Measurements from ENCODE around the gene RAD51B.

Gene RAD51B

DNA sequence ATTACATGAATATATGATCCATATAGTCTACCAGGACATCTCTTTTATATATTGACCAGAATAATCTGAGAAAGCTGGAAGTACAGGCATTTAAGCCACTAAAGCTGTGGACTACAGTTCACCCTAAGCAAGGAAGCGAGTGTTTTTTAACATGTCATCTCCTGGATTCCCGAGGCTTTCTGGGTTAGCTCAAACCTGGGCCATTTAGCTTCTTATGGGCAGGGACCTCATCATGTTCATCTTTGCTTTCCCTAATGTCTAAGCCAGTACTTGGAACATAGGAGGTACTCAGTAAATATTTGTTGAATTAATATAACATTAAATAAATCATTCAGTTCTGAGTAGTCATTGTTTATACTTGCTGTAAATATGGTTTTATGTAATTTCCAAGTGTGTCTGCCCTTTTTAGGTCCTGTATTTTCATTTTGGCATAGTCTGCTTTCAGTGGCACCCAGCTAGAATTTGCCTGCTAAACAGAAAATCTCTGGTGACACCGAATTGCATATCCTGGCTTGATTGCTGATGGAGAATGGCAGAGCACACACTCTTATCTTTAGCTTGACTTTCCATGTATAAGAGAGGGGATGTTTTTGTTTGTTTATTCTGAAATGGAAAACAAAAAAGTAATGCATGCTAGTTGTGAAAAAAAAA, 628.8 kb downstream of the RAD51B start:
- FAIRE-seq (no peak), DNase-seq (ENCODE audit: extremely low spot score, insufficient read length, low read depth) (no peak)

DNA sequence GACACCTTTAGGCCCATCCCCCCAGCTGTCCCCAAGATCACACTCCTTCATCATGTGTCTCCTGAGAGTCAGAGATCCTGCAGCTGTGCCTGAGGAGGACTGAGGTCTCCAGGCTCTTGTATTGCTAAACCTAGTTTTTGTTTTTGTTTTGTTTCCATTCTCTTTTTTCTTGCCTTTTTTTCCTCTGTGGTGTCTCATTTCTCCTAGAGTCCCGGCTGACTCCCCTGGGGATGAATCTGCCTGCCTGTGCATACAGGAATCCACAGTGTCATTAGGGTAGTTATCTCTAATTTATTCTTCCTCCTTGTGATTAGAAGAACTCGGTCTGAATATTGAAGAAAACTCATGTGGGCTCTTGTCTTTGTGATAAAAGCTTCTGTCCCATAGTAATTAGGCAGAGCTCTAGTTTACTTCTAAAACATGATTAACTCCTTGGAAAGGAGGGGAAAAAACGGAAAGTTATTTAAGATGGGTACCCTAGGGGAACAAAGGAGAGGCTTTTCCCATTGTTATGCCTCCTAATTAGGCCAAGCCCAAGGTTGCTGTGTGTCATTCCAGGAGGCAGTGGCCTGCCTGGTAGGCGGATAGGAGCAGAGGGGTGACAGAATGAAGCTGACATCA, 630.1 kb downstream of the RAD51B start:
- DNase-seq (ENCODE audit: extremely low spot score, insufficient read length, low read depth): no peak
- FAIRE-seq: peak; percentile 78

DNA sequence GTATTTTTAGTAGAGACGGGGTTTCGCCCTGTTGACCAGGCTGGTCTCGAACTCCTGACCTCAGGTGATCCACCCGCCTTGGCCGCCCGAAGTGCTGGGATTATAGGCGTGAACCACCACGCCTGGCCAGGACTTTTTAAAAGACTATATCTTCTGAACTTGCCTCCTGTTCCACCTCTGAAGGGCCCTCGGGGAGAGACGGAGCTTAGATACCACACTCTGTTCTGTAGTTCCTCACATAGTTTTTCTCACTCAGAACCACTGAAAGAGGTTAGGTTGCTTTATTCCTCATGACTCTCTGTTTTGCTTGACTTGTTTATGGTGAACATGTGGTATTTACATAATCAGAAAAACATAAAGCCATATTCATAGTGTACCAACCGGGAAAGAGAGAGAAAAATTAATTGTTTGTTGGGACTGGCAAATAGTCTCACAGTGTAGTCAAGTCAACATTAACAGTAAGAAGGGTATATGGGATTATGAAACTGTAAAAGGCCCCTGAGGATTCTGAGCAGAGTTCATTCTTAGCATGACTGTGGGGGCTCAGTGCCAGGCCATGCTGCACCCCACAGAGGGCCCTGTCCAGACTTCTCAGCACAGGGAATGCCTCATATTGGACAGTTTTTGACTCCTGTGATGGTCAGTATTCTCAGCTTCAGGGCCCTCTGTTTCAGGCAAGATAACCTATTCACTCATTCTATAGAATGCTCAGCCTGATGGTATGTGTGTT, 631.0 kb downstream of the RAD51B start:
- FAIRE-seq (peak; percentile 24), DNase-seq (ENCODE audit: extremely low spot score, insufficient read length, low read depth) (no peak)

DNA sequence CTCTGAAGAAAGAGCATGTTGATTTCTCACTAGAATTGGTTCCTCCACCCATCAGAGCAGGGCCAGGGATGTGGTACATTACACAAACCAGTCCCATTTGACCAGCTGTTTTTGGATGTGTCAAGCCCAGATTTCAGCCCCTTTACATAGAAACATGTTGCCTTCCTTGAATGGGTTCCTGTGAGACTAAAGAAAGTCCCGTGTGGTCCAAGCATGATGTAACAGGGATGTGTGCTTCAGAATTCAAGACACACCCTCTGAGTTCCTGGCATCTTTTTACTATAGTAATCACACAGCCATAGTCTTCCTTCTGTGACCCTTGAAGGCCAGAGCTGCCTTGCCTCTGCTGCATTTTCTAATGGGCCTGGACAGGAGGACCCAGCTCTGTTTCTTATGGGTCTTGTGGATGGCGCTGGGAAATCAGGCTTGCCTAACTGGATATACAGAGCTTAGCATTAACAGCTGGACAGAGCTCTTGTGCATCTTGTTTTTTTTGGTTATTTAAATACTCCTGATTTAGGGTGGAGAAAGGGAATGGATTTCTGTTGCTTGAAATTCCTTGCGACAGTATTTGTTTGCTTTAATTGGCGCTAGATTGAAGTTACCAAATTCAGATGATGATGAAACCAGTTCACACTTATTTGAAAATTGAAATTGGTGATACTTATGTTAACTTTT, 632.3 kb downstream of the RAD51B start:
- DNase-seq (ENCODE audit: extremely low spot score, insufficient read length, low read depth): no peak
- no peak for FAIRE-seq

DNA sequence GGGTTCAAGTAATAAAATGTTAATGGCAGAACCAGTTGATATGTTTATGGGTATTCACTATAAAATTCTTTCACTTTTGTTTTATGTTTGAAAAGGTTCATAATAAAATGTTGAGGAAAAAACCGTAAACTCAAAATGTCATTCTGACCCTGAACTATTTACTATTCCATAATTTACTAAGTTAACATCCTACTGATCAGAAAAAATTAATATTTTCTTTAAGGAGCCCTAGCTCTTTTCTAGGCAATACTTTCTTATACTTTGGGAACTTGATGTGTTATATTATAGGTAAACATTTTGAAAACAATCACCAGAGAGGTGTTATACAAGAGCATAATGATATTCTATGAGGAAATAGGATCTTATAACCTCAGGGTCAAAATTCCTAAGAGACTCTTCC, 638.7 kb downstream of the RAD51B start:
- DNase-seq (ENCODE audit: extremely low spot score, insufficient read length, low read depth) (no peak), FAIRE-seq (no peak)

DNA sequence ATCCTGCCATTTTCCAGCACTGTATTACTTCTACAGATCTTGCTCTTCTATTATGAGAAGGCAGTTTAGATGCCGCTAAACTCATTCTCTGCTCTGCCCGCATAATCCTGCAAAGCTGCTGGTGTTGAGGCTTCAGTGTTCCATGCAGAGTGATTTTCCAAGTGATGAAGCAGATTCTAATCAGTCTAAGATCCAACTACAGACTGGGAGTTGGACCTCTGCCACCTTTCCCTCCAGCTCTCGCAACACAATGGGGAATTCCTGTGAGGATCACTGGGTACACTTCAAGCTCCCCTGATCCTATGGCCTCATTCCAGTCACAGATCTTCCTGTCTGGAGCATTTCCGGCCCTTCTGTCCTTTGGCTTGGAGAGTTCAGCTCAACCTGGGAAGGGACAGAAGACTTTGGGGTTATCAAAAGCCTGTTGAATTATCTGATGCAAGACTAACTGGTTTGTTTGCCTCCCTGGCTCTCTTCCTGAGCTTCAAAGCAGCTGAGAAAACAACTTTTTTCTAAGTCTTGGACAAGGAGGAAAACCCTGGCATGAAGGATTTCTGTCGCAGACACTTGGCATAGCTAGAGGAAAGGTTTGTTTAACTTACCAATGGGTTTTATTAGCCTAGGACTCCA, 639.4 kb downstream of the RAD51B start:
- no peak for FAIRE-seq
- DNase-seq (ENCODE audit: extremely low spot score, insufficient read length, low read depth): no peak

DNA sequence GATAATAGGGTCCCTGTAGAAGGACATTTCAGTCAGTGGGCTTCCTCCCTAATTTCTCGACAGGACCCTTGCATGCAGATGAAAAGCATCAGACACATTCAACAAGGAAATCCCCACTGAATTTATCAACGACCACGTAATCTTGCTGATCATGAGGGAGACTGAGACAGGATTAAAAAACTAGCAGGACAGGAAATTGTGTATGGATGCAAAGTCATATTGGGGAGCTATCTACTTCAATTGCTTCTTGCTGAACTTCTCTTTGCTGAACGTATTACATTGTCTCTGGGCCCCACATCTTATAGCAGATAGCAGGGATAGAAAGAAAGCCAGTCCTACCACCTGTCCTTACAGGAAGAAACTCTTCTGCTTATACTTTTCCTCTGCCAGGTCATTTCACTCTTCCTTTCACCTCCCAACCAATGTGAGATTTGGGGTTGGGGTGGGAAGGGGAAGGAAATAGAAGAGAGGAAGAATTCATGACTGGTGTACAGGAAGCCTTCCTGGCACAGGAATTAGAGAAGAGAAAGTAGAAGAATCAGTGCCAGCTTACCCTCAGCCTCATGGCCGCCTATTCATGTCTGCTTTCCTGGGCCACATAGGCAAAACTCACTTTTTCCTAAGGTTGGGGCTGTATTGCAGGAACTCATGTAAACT, 640.0 kb downstream of the RAD51B start:
- DNase-seq (ENCODE audit: extremely low spot score, insufficient read length, low read depth) (no peak), FAIRE-seq (no peak)

DNA sequence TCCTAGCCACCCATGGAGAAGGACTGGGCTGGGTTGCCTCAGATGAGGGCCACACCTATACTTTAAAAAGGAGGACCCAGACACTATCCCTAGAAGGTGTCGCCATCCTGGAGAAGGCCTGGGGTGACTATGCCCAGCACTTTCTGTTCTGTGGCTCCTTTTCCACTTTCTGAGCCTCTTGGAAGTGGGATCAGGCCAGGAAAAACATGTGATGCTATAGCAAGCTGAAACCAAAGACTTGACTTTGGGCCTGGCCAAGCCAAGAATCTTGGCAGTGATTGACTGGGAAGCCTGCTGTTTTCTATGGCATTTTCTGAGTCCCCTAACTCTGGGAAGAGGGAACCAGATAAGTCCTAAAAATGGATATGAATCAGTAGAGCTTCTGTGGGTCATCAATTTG, 641.0 kb downstream of the RAD51B start:
- FAIRE-seq (no peak), DNase-seq (ENCODE audit: extremely low spot score, insufficient read length, low read depth) (no peak)

DNA sequence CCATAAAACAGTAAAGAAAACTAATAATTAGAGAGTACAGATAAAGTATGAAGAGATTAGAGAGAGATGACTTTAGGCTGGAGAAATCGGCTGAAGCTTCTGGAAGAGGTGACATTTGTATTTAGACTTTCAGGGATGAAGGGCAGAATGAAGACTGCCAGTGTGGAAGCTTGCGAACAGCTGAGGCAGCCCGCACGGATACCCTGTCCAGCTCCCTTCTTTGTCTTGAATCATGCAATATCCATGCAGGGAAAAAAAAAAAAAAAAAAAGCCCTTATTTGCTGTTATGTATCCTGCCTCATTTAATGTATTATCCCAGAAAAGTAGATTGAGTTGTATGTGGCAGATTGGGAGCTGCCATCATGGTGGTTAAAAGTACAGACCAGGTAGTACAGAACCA, 641.5 kb downstream of the RAD51B start:
- DNase-seq (ENCODE audit: extremely low spot score, insufficient read length, low read depth) (no peak), FAIRE-seq (no peak)

DNA sequence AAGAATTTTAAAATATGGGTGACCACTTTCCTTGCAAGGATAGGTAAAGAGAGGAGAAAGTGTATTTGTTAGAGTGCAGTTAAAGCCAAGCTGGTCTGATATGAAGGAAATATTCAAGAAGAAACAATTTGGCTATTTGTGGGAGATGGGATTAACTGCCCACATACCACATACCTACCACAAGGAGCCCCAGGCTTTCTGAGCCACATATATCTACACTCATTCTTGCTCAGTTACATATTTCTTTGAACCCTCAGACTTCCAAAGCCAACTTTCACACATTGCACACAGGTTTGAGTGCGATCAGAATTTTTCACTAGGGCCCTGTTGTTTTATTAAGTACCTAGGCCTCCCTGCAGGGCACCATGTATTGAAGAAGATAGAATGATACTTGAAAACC, 643.1 kb downstream of the RAD51B start:
- DNase-seq (ENCODE audit: extremely low spot score, insufficient read length, low read depth): no peak
- no peak for FAIRE-seq

DNA sequence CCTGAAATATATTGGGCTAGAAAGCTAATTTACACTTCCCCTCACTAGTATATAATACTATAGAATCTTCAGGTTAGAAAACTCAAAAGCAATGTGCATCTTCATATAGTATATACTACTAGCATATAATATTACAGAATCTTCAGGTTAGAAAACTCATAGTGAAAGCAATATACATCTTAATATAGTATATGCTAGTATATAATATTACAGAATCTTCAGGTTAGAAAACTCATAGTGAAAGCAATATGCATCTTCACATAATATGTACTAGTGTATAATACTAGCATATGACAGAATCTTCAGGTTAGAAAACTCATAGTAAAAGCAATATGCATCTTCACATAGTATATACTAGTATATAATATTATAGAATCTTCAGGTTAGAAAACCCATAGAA, 643.7 kb downstream of the RAD51B start:
- FAIRE-seq: no peak

DNA sequence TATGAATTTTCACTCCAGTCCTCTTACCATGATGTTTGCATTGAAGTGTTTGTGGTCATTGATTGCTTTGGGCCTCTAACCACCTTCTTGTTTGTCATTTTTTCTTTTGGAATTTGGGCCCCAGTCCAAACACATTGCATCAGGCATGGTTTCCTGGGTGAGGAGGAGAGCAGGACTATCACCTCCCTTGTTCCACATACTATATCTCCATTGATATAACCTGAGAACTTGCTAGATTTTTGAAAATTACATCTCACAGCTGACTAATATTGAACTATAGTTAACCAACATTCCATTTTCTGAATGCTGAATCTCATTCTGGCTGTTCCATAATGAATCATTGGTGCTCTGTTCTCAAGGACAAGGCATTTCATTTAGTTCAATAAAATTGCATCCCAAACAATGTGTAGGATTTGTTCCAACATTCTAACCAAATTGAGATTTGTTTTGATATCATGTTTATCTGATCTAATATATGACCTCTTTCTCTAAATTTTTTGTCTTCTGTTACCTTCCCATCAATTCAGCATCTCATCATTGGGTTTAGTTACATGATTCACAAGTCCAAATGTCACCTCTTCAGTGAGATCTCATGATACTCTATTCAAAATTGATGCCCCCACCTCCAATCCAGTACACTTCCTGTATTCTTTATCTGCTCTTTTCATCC, 644.3 kb downstream of the RAD51B start:
- no peak for FAIRE-seq
- no peak for DNase-seq (ENCODE audit: extremely low spot score, insufficient read length, low read depth)

More for the DNA sequence above, 643.7 kb downstream of the RAD51B start:
- DNase-seq (ENCODE audit: extremely low spot score, insufficient read length, low read depth): no peak

DNA sequence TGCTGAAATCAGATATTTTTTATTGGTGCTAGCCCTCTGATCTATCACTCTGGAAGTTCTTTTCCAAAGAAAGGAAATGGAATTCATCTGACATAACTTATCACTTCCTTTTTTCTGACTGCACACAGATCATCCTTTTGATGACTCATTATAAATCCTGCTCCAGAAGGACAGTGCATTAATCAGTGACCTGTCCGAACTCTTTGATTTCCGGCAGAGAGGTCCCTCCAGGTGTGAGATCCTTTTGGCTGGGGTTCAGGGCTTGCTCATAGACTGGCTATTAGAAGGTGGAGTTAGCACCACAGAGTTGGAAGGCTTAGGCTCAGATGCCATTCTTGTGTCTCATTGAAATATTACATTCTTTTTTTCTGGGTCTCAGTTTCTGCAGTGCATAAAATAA, 645.1 kb downstream of the RAD51B start:
- DNase-seq (ENCODE audit: extremely low spot score, insufficient read length, low read depth) (no peak), FAIRE-seq (no peak)

DNA sequence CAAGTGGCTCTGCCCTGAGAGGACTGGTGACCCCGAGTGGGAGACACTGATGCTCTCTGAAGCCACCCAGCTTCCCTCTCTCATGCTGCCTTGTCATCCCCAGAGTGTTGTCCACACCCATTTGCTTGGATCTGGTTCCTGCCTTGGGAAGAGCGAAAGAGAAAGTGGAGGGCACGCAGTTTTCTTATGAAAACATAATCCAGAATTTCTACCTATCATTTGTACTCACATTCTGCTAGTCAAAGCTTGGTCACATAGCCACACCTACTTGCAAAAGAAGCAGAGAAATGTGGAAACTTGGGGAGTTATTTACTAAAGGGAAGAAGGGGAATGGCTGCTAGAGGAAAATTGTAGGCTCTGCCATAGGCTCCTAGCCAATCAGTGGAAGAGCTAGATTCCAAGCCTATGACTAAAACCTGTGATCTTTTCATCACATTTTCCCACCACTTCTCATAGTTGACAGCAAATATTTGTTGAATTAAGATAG, 647.0 kb downstream of the RAD51B start:
- no peak for FAIRE-seq
- no peak for DNase-seq (ENCODE audit: extremely low spot score, insufficient read length, low read depth)

DNA sequence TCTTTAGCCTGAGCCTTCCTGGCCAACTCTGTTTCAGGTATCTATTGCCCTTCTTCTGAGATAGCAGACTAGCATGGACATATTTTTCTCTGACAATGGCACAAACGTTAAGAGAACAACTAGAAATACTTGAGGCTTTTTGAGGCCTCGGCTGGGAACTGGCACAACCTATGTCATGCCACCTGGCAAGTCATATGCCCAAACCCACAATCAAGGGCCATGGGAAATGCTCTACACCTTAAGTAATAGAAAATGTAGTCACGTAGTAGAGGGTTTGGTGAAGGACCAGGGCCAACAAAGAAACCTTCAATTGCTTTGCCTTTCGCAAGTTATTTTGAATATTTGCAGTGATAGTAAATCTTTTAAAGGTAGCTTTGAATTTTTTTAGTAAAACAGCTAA, 647.8 kb downstream of the RAD51B start:
- FAIRE-seq (no peak), DNase-seq (ENCODE audit: extremely low spot score, insufficient read length, low read depth) (no peak)

DNA sequence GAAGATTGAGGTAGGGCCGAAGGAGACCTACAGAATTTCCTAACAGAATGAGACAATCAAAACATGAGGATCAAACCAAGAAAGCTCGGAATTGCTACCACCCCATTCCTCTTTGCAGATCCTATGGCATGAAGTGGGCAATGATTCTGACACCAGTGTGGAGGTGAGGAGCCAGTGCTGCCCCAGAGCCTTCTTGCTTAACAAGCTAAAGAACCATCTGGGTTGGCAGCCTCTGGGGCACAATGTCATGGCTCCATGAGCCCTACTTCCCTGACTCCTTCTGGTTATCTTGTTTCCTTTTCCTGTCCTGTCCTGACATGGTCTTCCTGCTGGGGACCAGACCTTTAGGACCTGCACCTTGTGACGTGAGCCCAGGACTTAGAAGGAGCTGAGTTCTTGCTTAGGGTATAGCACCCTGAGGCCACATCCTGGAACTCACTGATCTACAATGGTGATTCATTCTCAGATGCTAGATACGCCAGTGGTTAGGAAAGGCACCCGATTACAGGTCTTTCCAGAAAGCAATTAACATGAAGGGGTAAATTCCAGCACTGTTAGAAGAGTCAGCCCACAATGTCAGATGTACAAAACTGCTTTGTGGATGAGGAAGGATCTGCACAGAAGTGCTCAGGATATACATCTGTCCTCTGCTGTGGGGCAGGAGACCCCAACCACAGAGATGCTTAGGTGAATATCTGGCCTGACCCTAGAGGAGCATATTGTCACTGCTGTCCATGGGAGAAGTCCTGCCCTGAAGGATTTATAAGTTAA, 649.0 kb downstream of the RAD51B start:
- DNase-seq (ENCODE audit: extremely low spot score, insufficient read length, low read depth) (no peak), FAIRE-seq (peak; percentile 44)

DNA sequence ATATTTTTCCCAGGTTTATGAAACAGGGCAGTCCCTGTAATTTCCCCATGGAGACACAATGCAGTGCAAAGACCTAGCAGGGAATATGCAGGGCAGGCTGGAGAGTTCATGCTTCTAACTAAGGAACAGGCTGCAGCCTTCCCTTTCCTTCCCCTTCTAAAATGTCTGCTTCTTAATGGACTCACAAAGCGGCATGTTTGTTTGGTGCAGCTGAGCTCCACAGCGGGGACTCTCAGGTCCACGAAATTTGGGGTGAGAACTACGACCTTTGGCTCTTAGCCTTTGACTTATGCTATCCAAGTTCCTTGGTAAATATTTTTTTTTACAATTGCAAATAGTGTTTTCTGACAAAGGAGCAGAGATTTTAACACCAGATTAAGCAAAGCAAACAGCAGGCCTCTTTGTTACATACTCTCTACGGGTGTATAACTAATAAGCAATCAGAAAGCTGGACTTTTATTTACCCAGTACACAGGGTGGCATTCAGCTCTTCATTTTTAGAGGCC, 649.7 kb downstream of the RAD51B start:
- FAIRE-seq (no peak), DNase-seq (ENCODE audit: extremely low spot score, insufficient read length, low read depth) (no peak)

DNA sequence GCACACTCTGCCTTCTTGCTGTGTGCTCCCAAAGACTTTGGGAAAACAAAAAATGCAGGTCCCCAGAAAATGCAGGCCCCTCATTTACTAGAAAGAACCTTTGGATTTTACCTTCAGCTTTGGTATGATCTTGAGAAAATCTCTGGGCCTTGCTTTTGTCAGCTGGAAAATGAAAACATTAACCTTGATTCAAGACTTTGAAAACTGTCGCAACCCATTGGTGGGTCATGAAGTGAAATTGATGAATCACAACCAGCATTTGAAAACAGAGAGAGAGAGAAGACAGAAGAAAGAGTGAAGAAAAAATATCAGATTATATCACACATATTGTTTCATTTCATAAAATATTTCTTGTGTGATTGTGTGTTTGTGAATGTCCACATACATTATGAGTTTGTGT, 650.8 kb downstream of the RAD51B start:
- no peak for FAIRE-seq
- no peak for DNase-seq (ENCODE audit: extremely low spot score, insufficient read length, low read depth)

All from GM18507 (cell line).